Frontal cortex (tissue), 4 donors: ENCODE data around the gene ECT2L. TPM values are rescaled to one million over a fixed set of nuclear protein-coding genes. Genes with fewer than 3 reads are reported as not detected.
A peak's percentile ranks its signal among the peaks of the same experiment; 100 is the strongest.

Source experiments
- DNase-seq, 2 donors: peaks; one replicate each; pipeline ENCODE4 v3.0.0; 2012; ENCODE audit warnings: low spot score in 2 of 2
- FAIRE-seq: peaks from 2 replicates; lab custom pipeline; 2012; peaks lifted over from hg19 to GRCh38; lab: Jason Lieb, UNC
- total RNA-seq: library from RNA; depleted of rRNA; stranded (reverse); fragments of >200 nt; gene quantifications from one replicate; pipeline ENCODE4 v1.2.3, GENCODE V29; 2014
- donor health status: control.
- donor health status: control.
- donor health status: control.

ECT2L gene
- total RNA-seq, 1 donor from 2014 or later = 0.82 TPM

DNA sequence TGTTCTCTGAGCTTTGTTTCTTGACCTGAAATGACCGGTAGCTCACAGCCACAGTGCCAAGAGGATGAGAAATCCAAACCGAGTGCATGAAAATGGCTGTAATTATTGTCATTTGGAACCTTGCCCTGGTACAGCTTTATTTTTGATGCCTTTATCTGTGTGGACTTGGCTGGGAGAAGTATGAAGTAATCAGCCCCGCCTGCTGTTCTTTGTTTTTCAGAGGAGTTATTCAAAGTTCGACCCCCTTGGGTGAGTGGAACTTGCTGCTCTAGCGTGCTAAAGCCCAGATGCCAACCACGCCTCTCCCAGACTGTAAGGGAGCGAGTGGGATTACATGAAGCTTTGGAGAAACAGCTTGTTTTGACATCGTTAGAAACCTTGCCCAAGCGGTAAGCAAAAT lies 48.3 kb downstream of the ECT2L start:
- DNase-seq = peak in 1 of 2 donors; percentile 28
- FAIRE-seq = no peak

DNA sequence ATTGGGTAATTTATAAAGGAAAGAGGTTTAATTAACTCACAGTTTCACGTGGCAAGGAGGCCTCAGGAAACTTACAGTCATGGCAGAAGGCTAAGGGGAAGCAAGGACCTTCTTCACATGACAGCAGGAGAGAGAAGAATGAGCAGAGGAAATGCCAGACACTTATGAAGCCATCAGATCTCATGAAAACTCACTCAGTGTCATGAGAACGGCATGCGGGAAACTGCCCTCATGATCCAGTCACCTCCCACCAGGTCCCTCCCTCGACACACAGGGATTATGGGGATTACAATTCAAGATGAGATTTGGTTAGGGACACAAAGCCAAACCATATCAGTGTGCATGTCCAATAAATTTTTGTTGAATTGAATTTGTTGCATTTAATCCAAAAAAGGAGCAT lies 52.0 kb downstream of the ECT2L start:
- no peak for DNase-seq
- FAIRE-seq = no peak

DNA sequence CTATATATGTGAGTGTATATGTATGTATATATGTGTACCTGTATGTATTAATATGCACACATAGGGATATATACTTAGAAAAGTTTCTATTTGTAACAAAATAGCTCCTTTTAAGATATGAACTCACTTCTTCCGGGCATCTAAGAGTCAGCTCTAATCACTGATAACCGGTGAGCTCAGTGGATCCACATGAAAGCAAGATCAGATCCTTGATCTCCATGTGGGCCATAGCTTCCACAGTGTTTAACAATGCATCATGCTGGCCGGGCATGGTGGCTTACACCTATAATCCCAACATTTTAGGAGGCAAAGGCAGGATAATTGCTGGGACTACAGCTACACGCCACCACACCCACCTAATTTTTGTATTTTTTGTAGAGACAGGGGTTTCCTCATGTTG lies 52.6 kb downstream of the ECT2L start:
- FAIRE-seq = no peak

DNA sequence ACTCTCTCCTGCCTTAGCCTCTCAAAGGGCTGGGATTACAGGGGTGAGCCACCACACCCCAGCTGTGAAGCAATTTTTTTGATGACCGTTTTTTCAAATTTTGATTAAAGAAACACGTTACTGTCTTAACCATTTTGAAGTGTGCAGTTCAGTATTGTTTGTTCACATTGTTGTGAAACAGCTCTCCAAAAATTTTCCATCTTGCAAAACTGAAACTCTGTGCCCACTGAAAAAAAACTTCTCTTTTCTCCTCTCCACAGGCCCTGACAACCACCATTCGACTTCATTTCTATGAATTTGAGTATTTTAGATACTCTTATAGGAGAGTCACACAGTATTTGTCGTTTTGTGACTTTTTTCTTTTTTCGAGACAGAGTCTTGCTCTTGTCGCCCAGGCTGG lies 53.9 kb downstream of the ECT2L start:
- FAIRE-seq (no peak), DNase-seq (no peak)

More for the DNA sequence above, 52.6 kb downstream of the ECT2L start:
- no peak for DNase-seq

GRCh38 chr6:138856654-138857053 lies 60.8 kb downstream of the ECT2L start:
- no peak for DNase-seq
- no peak for FAIRE-seq

- DNase-seq (no peak), FAIRE-seq (no peak)
Observed at GRCh38 chr6:138857775-138858174, 61.9 kb downstream of the ECT2L start.

GRCh38 chr6:138862456-138862855 lies 66.6 kb downstream of the ECT2L start:
- FAIRE-seq (no peak), DNase-seq (no peak)

- FAIRE-seq (no peak), DNase-seq (no peak)
Observed at GRCh38 chr6:138863321-138863720, 67.4 kb downstream of the ECT2L start.

DNA sequence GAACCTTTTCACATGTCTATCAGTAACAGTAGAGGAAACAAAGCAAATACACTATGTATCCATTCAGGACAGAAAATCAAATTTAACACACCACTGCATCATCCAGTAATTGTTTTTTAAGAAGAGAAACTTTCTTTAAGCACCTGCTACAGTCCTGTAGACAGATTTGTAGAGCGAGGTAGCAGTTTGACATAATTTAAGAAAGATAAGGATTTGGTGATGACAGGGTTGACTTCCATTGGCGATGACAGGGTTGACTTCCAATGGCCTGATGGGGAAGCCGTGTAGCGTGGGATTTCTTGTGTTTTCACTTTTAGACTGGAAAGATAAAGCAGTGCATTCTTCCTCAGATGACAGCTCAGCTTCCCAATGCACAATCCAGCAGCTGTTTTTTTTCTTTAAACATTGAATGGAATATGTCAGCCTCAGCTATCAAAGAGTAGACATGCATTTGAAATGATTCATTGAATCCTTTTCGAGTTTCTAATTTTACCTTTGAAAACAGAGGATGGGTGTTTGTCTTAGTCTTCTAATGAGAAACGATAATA lies 68.5 kb downstream of the ECT2L start:
- DNase-seq = no peak
- no peak for FAIRE-seq

- DNase-seq = no peak
- no peak for FAIRE-seq
Observed at GRCh38 chr6:138865480-138866109, 69.7 kb downstream of the ECT2L start.

GRCh38 chr6:138868181-138868580 lies 72.3 kb downstream of the ECT2L start:
- DNase-seq (no peak), FAIRE-seq (no peak)

- FAIRE-seq (no peak), DNase-seq (peak in 1 of 2 donors; percentile 14)
Observed at GRCh38 chr6:138869398-138869797, 73.5 kb downstream of the ECT2L start.

DNA sequence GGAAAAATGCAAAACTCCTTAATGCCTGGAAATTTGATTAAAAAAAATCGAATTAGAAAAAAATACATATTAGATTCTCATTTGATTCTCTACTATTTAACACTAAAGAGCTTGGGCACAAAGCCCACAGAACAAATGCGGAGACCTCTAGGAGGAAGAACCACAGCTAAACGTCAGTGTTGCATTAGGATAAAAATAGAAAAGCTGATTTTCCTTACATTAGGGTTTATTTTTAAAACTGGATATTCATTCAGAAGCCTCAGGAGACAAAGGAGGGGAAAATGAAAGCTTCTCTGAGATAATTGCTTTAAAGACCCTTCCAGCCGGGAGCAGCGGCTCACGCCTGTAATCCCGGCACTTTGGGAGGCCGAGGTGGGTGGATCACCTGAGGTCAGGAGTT lies 77.3 kb downstream of the ECT2L start:
- DNase-seq = no peak
- FAIRE-seq = no peak

- no peak for FAIRE-seq
- DNase-seq = no peak
Observed at GRCh38 chr6:138882369-138883017, 86.6 kb downstream of the ECT2L start.

- DNase-seq (no peak), FAIRE-seq (no peak)
Observed at GRCh38 chr6:138885156-138885819, 89.4 kb downstream of the ECT2L start.

DNA sequence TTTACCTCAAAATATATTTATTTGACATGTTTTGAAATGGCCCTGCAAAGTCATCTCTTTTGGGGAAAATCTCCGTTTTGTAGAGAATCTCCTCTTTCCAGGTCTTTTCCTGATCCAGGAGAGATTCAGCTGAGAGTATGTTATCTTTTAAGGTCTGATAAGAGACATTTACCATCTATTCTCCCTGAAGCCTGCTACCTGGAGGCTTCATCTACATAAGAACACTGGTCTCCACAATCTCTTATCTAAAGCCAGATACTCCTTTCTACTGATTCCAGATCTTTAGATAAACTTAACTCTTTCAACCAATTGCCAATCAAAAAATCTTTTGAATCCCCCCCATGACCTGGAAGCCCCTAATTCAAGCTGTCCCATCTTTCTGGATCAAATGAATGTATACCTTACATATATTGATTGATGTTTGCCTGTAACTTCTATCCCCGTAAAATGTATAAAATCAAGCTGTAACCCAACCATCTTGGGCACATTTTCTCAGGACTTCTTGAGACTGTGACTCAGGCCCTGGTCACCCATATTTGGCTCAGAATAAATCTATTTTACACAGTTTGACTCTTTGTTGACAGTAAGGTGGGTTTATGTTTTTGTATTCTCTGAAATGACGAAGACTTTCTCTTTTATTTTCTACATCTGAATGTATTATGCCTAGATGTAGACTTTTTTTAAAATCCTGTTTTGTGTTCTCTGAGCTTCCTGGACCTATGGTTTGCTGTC lies 95.5 kb downstream of the ECT2L start:
- DNase-seq (no peak), FAIRE-seq (no peak)

GRCh38 chr6:138896104-138896756 lies 100.3 kb downstream of the ECT2L start:
- FAIRE-seq = no peak
- no peak for DNase-seq

DNA sequence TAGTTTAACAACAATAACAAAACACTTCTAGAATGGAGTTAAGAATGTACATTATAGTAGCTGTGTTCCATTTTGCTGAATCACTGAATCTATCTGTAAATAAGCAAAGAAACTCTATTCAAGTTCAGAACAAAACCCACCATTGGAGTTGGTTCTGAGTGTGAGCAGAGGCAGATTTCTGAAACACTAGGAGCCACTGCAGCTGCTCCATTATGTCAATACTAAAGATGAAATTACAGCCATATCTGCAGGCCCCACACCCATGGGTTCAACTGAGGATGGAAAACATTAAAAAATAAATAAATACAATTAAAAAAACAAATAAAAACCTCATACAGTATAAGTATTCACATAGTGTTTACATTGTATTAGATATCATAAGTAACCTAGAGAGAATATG lies 101.1 kb downstream of the ECT2L start:
- DNase-seq (no peak), FAIRE-seq (no peak)

GRCh38 chr6:138907167-138907566 lies 111.3 kb downstream of the ECT2L start:
- FAIRE-seq (no peak), DNase-seq (no peak)

- FAIRE-seq (no peak), DNase-seq (no peak)
Observed at GRCh38 chr6:138909511-138909910, 113.6 kb downstream of the ECT2L start.
